GM18520 (cell line): Measurements from ENCODE around the gene OR6N1.

Source experiments
- ATAC-seq: cut with Tn5 transposase; IDR thresholded peaks from one replicate; pipeline ENCODE4 v1.9.1; 2021; ENCODE audit not compliant: unreplicated experiment

OR6N1 gene, protein sequence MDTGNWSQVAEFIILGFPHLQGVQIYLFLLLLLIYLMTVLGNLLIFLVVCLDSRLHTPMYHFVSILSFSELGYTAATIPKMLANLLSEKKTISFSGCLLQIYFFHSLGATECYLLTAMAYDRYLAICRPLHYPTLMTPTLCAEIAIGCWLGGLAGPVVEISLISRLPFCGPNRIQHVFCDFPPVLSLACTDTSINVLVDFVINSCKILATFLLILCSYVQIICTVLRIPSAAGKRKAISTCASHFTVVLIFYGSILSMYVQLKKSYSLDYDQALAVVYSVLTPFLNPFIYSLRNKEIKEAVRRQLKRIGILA

GRCh38 chr1:158771950-158772866, at the start of gene OR6N1:
OR6N1 (minus strand) TSS chr1:158772195; CDS start chr1:158766682, 5,513 bp downstream.
- ATAC-seq: no peak

DNA sequence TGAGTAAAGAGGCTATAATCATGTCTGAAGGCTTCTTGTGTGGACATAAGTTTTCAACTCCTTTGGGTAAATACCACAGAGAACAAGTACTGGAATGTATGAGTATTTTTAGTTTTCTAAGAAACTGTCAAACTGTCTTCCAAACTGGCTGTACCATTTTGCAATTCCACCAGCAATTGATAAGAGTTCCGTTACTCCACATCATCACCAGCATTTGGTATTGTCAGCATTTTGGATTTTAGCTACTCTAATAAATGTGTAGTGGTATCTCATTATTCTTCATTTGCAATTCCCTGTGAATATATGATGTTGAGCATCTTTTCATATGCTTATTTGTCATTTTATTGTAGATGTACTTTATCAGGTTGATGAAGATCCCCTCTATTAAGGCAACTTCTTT, 49.7 kb upstream of the OR6N1 start:
- ATAC-seq: no peak

GRCh38 chr1:158819461-158820443, 47.8 kb upstream of the OR6N1 start:
- ATAC-seq: peak; percentile 87

DNA sequence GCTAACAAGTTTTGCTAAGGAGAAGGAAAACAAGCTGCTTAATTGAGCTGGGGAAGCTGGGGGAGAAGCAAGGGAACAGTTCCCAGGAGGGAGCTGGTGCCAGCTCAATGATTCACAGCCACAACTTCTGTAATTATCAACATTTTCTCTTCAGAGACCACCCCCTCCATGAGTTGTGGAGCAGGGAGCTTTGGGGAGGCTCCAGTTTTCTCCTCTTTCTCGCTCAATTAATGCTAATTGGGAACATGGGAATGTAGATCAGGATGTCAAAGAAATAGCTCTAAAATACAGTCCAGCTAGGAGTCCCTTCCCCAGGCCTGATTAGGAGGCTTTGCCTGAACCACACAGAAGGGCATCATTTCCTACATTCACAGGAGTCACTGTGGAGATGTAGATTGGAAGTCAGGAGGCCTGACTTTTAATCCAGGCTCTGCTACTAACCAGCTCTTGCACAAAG, 47.0 kb upstream of the OR6N1 start:
- no peak for ATAC-seq

DNA sequence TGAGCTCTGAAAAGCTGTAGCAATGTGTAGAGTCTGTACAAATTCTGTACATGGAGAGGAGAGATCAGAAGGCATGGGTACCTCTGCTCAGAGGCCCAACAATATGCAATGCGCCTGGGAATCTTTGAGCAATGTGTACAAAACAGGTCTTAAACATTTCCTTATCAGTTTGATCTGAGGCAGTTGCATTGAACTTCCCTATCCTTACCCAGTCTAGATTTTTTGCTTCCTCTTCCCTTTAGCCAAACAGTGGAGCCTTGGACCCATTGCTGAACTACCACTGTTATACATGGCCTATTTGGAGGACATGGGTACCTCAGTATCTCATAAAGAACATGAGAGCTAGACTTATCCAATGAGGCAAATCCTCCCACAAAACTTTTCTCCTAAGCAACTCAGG, 46.6 kb upstream of the OR6N1 start:
- no peak for ATAC-seq

- ATAC-seq: no peak
Measured at GRCh38 chr1:158814970-158815369, 43.0 kb upstream of the OR6N1 start.

- no peak for ATAC-seq
Measured at GRCh38 chr1:158813164-158813563, 41.2 kb upstream of the OR6N1 start.

DNA sequence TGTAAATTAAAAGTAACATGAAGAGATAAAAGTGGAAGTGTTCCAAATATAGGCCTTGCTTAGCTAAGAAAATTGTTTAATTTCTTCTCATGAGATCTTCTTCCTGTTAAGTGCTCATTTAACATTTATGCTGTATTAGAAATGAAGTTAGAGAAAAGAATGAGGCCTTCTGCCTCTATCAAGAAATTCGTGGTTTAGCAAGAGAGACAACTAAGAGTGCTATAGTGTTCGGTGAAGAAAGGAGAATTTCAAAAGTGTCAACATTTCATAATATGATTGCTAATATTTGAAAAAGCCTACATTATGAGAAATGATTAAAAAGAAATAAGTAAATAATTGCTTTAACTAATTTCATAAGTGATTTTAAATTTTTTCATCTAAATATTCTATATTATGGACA, 40.3 kb upstream of the OR6N1 start:
- no peak for ATAC-seq

DNA sequence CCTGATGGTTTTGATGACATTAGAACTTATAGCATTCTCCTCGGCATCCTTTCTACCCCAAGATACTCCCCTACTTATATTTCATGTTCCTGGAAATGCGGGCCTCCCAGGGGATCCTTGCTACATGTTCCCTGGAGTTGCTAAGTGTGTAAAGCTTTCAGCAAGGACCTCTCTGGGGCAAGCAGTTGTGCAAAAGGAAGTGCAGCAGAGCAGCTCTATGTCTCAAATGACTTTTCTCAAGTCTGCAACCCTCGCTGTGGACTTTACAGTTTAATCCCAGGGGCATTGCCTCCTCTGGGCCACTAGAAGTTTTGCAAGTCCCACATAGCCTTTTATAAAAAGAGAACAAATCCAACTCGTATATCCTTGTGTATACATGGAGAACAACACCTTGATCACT, 38.3 kb upstream of the OR6N1 start:
- no peak for ATAC-seq

GRCh38 chr1:158809862-158810261, 37.9 kb upstream of the OR6N1 start:
- no peak for ATAC-seq

- no peak for ATAC-seq
Measured at GRCh38 chr1:158809256-158809655, 37.3 kb upstream of the OR6N1 start.

DNA sequence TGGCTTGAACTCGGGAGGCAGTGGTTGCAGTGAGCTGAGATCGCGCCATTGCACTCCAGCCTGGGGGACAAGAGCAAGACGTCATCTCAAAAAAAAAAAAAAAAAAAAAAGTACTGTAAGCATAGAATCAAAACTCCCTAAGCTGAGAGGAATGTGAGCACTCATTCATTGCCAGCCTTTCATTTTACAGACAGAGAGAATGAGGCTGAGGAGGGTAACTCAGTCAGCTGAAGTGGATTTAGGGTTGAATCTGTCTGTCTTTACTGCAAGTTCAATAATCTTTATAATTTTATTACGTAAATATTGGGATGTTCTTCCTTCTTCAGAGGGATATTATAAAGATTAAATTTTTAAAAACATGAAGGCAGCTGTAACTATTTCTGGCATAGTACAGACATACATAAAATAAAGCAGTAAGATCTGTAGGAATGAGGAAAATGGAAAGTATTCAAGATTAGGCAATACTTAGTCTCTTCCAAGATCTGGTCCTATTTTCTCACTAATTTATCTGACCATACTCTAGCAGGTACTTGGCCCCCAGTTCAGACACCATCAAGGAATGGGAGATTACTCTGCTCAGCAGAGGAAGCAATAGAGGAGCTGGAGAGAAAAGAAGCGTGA, 35.0 kb upstream of the OR6N1 start:
- ATAC-seq: no peak

DNA sequence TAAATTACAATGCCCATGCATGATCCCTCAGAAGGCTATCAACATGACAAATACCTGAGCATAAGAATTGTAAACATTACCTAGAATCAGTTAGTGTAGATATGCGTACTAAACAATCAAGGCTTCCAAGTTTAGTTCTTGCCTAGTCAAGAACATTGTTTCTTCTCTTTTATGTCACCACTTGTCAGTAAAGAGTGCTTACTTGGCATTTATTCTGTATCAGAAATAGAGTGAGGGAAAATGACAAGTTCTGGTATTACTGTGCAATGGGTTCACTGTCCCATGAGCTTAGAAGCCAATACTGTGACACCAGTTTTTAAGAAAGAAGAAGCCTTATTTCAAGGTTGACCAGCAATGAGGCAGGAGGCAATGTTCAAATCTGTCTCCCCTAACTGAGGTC, 31.7 kb upstream of the OR6N1 start:
- ATAC-seq: no peak

- ATAC-seq: no peak
Measured at GRCh38 chr1:158801396-158801795, 29.4 kb upstream of the OR6N1 start.

DNA sequence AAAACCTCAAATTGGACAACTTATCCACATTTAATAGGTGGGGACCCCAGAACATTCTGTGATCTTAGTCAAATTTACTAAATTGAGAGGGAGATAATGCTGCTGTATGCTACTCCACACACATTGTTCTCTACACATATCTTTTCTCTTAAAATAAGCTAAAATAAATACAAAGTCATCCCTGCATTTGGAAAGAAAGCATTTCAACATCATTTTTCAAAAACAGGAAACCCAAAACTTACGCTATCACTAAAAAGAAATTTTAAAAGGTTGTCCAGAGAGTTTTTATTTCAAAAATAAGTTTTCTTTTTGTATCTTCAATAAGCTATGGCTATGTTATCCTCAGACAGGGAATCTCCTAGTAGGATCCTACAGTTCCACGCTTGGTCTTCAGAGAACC, 28.5 kb upstream of the OR6N1 start:
- no peak for ATAC-seq

DNA sequence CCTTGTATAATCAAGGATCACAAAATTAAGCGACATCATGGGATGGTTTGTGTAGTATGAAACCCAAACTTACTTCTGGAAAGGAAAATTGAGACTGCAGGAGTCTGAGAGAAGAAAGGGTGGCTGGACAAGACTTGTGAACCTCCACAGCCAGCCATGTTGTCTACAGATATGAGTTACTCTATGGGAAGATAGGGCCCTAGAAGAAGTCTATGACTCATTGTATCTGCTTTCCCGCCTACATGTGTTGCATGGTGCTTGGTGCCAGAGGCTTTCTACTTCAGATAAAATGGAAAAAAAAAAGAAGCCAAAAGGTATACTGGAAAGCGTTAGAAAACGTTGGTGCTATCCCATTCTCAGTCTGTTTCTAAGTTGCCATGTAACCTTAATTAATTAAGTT, 27.7 kb upstream of the OR6N1 start:
- ATAC-seq: no peak

- ATAC-seq: no peak
Measured at GRCh38 chr1:158798531-158798930, 26.5 kb upstream of the OR6N1 start.

DNA sequence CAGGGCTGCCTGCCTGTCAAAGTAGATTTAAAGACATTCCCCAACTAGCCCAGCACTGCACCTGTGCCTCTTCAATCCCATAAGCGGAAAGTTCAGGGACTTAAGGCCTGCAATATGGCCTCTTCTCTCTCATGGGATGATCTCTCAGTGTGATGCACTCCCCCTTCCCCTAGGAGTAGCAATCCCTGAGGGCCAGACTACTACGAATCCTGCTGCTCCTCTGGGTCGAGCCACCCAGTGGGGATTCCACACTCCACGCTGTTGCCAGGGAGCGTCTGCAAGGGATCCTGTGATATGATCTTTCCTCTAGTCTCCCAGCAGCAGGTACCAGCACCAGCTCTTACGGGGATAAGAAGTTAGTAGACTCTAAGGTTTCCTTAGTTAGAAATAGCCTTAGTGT, 22.3 kb upstream of the OR6N1 start:
- no peak for ATAC-seq

DNA sequence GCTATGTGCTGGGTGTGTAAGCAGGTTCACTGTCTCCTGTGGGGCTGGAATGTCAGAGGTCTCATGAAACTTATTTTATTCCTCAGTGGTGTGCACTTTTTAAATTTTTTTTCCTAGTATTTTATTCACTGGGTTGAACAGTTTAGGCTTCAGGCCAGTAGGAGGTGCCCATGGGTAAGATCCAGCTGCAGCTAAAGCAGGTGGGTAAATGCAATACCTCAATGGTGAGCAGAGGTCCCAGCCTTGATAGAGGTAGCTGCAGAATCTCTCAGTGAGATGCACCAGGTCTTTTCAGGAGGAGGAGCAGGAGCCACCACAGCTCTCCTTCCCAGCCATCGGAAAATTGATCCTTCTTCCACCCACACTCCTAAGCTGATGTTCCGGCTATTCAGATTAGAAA, 21.6 kb upstream of the OR6N1 start:
- ATAC-seq: no peak

- no peak for ATAC-seq
Measured at GRCh38 chr1:158781104-158781503, 9.1 kb upstream of the OR6N1 start, which contains the start of gene OR6N2. OR6N2 (minus strand) TSS chr1:158781204; CDS start chr1:158777635, 3,569 bp downstream.
